Ectodermal cell (in vitro differentiated cells): ENCODE results near the gene HNRNPK. TPM values are rescaled to one million over a fixed set of nuclear protein-coding genes. Genes with fewer than 3 reads are reported as not detected.

ENCODE experiments used
- H3K27ac ChIP-seq: 2 replicates; pipeline ENCODE4 v1.7.0; 2013; ENCODE audit warnings: mild to moderate bottlenecking, low read depth, low read length; ENCODE audit not compliant: insufficient read depth, poor library complexity, severe bottlenecking
- H3K27me3 ChIP-seq: 2 replicates; pipeline ENCODE4 v1.7.0; 2013; ENCODE audit warnings: mild to moderate bottlenecking, low read length; ENCODE audit not compliant: insufficient read depth, control insufficient read depth, poor library complexity, severe bottlenecking
- H3K36me3 ChIP-seq: one replicate; pipeline ENCODE4 v1.7.0; 2013; ENCODE audit warnings: low read length; ENCODE audit not compliant: control insufficient read depth, insufficient read depth
- H3K4me1 ChIP-seq: one replicate; pipeline ENCODE4 v1.7.0; 2013; ENCODE audit warnings: low read length; ENCODE audit not compliant: control insufficient read depth, insufficient read depth
- H3K4me3 ChIP-seq: 2 replicates; pipeline ENCODE4 v1.7.0; 2013; ENCODE audit warnings: low read depth, low read length, control low read depth; ENCODE audit not compliant: insufficient read depth
- H3K9me3 ChIP-seq: 2 replicates; pipeline ENCODE4 v1.7.0; 2013; ENCODE audit warnings: mild to moderate bottlenecking, low read length, moderate library complexity; ENCODE audit not compliant: control insufficient read depth
- WGBS, 2 experiments: methylation state at CpG; one replicate each; pipeline ENCODE4 v1.1.7; 2013; ENCODE audit warnings: missing lambda C conversion rate in 2 of 2; 5-methylcytosine and 5-hydroxymethylcytosine counted together
- polyA plus RNA-seq, 4 experiments: library from polyadenylated mRNA; stranded (reverse); fragments of 50-300 nt; gene quantifications; one replicate each; pipeline ENCODE4 v1.2.3, GENCODE V29; 2013

HNRNPK gene
- 1,275 TPM for polyA plus RNA-seq (2013, experiment 1 of 4)
- 1,111 TPM for polyA plus RNA-seq (2013, experiment 2 of 4)
- polyA plus RNA-seq (2013, experiment 3 of 4) = 781 TPM
- polyA plus RNA-seq (2013, experiment 4 of 4) = 878 TPM

- Histone ChIP-seq H3K27ac (peak within 1 kb of the TSS; percentile 98), H3K27me3 (no peaks in the 10 kb centered on the region), H3K4me3 (peak within 1 kb of the TSS; percentile 80), H3K4me1 (peaks cover 10% of the 10 kb centered on the region), H3K36me3 (peaks cover 17% of the 10 kb centered on the region), H3K9me3 (no peaks in the 10 kb centered on the region)
- WGBS, 2 experiments = 0% methylated on average over 57 of the region's 57 CpGs
Measured at GRCh38 chr9:83979812-83980394, at the start of gene HNRNPK. Gene HNRNPK, minus strand, starts transcription at chr9:83980215. Its CDS starts 1,963 bp downstream, at chr9:83978252.

GRCh38 chr9:84027201-84027600 is 47.2 kb upstream of the HNRNPK start:
- Histone ChIP-seq H3K36me3 (no peaks in the 10 kb centered on the region), H3K4me1 (no peaks in the 10 kb centered on the region), H3K27me3 (no peaks in the 10 kb centered on the region), H3K27ac (no peak overlapping the region), H3K9me3 (no peaks in the 10 kb centered on the region), H3K4me3 (no peak overlapping the region)
- 94 to 95% methylated on average over 4 of the region's 4 CpGs for WGBS, 2 experiments

GRCh38 chr9:84024041-84024575 is 44.1 kb upstream of the HNRNPK start:
- no peak overlapping the region for H3K4me3 ChIP-seq
- H3K9me3 ChIP-seq = no peaks in the 10 kb centered on the region
- H3K27me3 ChIP-seq = no peaks in the 10 kb centered on the region
- no peak overlapping the region for H3K27ac ChIP-seq
- no peaks in the 10 kb centered on the region for H3K4me1 ChIP-seq
- H3K36me3 ChIP-seq = no peaks in the 10 kb centered on the region
- 81 to 95% methylated on average over 4 of the region's 4 CpGs for WGBS, 2 experiments

GRCh38 chr9:84007662-84008061 is 27.6 kb upstream of the HNRNPK start:
- peaks cover 2% of the 10 kb centered on the region for H3K36me3 ChIP-seq
- H3K27me3 ChIP-seq = no peaks in the 10 kb centered on the region
- no peak overlapping the region for H3K27ac ChIP-seq
- H3K4me3 ChIP-seq = no peak overlapping the region
- no peaks in the 10 kb centered on the region for H3K9me3 ChIP-seq
- WGBS, 2 experiments = 87 to 90% methylated on average over 1 of the region's 2 CpGs
- H3K4me1 ChIP-seq = no peaks in the 10 kb centered on the region

GRCh38 chr9:84003246-84003645 is 23.2 kb upstream of the HNRNPK start:
- no peaks in the 10 kb centered on the region for H3K9me3 ChIP-seq
- whole genome bisulfite sequencing, 2 experiments = 97 to 100% methylated on average over 2 to 3 of the region's 3 CpGs
- H3K27me3 ChIP-seq = no peaks in the 10 kb centered on the region
- H3K4me3 ChIP-seq = no peak overlapping the region
- no peaks in the 10 kb centered on the region for H3K4me1 ChIP-seq
- H3K27ac ChIP-seq = no peak overlapping the region
- H3K36me3 ChIP-seq = peaks cover 21% of the 10 kb centered on the region

GRCh38 chr9:84002344-84002743 is 22.3 kb upstream of the HNRNPK start:
- Histone ChIP-seq H3K36me3 (peaks cover 21% of the 10 kb centered on the region), H3K27me3 (no peaks in the 10 kb centered on the region), H3K4me3 (no peak overlapping the region), H3K9me3 (no peaks in the 10 kb centered on the region), H3K4me1 (no peaks in the 10 kb centered on the region), H3K27ac (no peak overlapping the region)

GRCh38 chr9:84001621-84002020 is 21.6 kb upstream of the HNRNPK start:
- no peaks in the 10 kb centered on the region for H3K4me1 ChIP-seq
- no peaks in the 10 kb centered on the region for H3K27me3 ChIP-seq
- peaks cover 21% of the 10 kb centered on the region for H3K36me3 ChIP-seq
- no peak overlapping the region for H3K27ac ChIP-seq
- 84 to 97% methylated on average over 2 of the region's 2 CpGs for WGBS, 2 experiments
- no peak overlapping the region for H3K4me3 ChIP-seq
- no peaks in the 10 kb centered on the region for H3K9me3 ChIP-seq

GRCh38 chr9:84000186-84000585 is 20.2 kb upstream of the HNRNPK start:
- H3K9me3 ChIP-seq = no peaks in the 10 kb centered on the region
- no peak overlapping the region for H3K4me3 ChIP-seq
- no peaks in the 10 kb centered on the region for H3K27me3 ChIP-seq
- peaks cover 21% of the 10 kb centered on the region for H3K36me3 ChIP-seq
- H3K27ac ChIP-seq = no peak overlapping the region
- no peaks in the 10 kb centered on the region for H3K4me1 ChIP-seq
- 92 to 100% methylated on average over 1 to 3 of the region's 3 CpGs for WGBS, 2 experiments

- Histone ChIP-seq H3K36me3 (peaks cover 21% of the 10 kb centered on the region), H3K9me3 (no peaks in the 10 kb centered on the region), H3K4me1 (no peaks in the 10 kb centered on the region), H3K27me3 (no peaks in the 10 kb centered on the region), H3K27ac (no peak overlapping the region), H3K4me3 (no peak overlapping the region)
- 100% methylated on average over 1 of the region's 2 CpGs; no CpG with 5 or more reads in 1 of the 2 experiments for WGBS, 2 experiments
Measured at GRCh38 chr9:83999141-83999918, 19.3 kb upstream of the HNRNPK start.

GRCh38 chr9:83996126-83996525 is 16.1 kb upstream of the HNRNPK start:
- Histone ChIP-seq H3K27me3 (no peaks in the 10 kb centered on the region), H3K27ac (no peak overlapping the region), H3K36me3 (peaks cover 7% of the 10 kb centered on the region), H3K4me3 (no peak overlapping the region), H3K9me3 (no peaks in the 10 kb centered on the region), H3K4me1 (no peaks in the 10 kb centered on the region)
- WGBS, 2 experiments = 93 to 97% methylated on average over 3 of the region's 4 CpGs
